HG02938 (cell line): ENCODE data around the gene SYNDIG1.

Experiments used
- ATAC-seq: cut with Tn5 transposase; IDR thresholded peaks from one replicate; pipeline ENCODE4 v1.9.1; 2021; ENCODE audit warnings: mild to moderate bottlenecking, moderate library complexity; ENCODE audit not compliant: unreplicated experiment

Gene SYNDIG1

DNA sequence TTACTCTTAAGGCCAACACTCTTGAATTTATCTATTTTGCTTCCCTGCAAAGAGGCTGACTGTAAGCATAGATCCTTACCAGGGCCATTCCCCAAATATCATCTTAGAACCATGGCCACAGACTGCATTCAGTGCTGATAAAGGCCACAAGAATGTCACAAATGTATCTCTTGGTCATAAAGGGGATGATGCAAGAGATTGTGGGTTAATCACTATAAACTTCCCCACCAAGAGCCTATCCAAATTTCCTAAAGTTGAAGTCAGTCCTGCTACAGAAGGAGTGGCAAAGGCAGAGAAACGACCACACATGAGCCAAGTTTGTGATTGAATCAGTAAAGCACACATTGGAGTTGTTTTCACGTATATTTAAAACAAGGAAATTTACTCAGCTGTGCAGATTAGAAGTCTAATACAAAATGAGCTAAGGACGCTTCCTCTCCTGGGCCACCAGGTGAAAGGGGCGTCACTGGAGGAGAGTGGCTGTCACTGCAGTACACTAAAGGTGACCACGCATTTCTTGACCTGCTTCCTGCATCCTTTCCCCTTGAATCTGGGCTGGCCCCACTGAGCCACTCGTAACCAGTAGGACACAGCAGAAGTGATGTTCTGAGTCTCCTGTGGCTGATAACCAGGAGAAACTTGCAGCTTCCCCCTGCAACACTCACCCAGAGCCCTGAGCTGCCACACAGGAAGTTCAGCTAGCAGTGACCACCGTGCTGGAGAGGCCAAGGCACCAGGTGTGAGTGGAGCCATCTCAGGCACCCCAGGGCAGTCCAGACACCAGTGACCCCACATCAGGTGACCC is 181.9 kb downstream of the SYNDIG1 start:
- no peak for ATAC-seq

DNA sequence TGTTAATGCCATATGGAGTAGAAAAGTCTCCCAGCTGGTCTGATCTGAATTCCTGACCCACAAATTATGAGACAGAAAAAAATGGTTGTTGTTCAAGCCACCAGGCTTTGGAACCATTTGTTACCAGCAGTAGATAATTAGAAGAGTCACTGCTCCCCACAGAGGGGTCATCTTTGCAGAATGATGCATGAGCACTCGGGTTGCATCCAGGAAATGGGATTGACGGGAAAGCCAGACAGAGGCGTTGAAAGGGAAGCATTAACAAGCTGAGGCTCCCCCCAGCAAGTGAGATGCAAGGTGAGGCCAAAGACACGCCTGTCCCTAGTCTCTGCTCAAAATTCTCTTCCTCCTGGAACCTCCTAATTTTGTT is 182.5 kb downstream of the SYNDIG1 start:
- no peak for ATAC-seq

DNA sequence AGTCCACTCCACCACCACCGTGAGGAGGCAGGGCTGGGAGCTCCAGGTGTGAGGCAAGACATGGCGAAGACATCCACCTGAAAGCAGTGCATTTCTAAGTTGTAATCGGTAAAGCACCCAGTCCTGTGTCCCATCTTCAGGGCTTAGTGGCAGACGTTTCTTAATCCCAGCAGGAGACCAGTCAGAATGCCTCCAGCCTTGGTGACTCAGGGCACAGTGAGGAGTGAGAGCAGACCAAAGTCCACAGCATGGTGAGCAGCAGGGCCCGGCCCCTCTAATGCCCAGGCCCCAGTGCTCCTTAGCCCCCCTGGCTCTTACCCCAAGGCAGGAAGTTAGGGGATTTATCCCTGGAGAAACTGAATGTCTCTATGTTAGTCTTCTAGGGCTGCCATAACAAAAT is 183.9 kb downstream of the SYNDIG1 start:
- ATAC-seq = no peak

DNA sequence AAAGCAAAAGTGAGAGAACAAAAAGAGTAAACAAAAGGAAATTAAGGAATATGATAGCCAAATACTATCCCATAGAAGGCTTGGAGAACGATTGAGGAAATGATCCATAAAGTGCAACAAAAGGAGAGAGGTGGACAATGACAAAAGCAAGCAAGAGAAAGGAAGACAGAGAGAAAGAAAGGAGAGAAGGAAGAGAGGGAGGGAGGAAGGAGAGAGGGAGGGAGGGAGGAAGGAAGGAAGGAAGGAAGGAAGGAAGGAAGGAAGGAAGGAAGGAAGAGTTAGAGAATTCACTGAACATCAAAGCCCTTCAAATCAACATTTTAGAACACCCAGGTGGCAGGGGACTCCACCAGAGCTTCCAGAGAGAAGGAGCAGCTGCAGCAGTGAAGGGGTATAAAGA is 185.0 kb downstream of the SYNDIG1 start:
- ATAC-seq = no peak

DNA sequence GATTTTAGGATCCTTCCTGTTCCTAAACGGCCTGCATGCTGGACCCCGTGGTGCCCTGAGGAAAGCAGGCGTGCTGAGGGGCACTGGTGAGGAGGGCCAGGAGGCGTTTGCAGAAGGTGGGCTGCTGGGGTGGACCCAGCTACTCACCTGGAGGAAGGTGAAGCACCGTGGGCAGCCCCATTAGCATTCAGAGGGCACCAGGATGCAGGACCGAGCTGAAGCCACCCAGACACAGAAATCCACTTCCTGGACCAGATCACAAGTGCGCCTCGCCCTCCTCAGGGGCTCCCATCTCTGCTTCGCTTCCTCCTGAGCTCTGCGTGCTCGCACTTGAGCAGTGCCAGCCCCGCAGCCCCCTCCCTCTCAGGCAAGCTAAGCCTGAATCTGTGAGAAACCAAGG is 187.0 kb downstream of the SYNDIG1 start:
- no peak for ATAC-seq

DNA sequence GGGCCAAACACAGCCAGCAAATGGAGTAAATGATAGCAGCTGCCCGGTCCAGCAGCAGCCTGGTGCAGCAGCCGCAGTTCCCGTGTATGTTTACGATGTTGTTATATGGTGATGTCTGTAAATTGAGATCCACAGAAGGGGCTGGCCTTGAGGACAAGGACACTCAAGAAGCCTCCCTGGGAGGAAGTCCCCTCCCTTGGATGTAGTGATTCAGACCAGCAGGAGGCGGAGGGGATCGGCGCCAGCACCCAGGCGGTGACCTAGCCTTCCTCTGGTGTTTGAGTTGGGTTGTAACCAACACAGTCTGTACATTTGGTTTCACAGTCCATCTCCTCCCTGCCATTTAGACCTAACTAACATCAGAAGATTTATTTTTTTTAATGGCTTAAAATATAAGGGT is 187.8 kb downstream of the SYNDIG1 start:
- no peak for ATAC-seq

DNA sequence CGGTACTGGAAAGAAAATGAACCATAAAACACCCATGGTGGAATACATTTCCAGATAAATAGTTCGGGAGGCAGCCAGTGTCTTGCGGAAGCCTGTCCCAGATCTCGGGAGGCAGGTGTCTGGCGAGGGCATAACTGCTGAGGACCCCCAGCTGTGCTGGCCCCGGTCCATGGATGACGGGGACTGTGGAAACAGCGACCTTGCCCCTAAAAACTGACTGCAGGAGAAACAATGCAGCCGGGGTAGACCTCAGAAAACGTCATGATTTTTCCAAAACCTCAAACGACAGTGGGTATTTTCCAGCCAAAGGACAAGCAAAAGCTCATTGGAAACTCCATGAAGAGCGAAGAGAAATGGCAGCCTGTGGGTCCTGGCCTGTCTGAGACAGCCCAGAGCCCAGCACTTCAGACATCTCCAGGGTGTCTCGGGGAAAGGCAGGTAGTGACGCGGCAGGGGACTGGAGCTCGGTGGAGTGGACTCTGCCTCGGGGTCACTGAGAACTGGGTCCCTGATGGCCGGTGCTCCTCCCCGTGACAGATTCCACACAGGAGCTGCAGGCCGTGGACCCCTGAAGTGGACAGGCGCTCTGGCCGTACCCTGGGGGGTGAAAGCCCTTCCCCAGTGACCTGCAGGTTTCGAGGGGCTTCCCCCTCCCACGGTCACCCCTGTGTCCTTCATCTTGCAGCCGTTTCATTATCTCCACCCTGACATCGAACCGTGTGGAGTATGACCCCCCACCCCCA is 188.6 kb downstream of the SYNDIG1 start:
- ATAC-seq = no peak

DNA sequence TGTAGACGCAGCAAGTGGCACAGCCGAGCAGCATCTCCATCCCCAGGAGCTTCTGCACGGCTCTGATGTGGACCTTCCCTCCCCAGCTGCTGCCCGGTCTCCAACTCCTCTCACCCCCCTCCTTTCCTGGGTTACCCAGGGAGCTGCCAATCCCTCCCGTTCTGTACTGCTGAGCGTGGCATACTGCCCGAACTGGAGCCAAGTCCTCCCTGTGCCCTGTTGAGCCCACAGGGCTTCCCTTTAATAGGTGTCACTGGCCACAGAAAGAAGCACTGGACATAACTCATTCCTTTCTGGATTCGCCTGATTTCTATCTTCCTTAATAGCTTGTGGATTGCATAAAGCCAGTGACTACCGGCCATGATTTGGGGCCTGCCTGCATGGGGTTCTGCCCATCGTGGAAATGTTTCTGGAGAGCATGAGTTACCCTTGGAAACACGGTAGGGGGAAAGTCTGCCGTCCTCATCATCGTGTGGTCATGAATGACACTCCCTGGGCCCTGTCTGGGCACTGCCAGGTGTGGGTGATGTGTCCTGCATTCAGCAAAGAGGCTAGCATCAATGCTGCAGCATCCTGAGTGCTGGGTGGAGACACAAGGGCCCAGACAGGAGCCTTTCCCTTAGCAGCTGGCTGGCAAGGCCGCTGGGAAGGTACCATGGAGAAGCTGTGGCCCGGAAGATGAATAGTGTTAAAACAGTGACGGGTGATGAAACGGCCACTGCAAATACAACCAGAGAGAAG is 189.7 kb downstream of the SYNDIG1 start:
- no peak for ATAC-seq

DNA sequence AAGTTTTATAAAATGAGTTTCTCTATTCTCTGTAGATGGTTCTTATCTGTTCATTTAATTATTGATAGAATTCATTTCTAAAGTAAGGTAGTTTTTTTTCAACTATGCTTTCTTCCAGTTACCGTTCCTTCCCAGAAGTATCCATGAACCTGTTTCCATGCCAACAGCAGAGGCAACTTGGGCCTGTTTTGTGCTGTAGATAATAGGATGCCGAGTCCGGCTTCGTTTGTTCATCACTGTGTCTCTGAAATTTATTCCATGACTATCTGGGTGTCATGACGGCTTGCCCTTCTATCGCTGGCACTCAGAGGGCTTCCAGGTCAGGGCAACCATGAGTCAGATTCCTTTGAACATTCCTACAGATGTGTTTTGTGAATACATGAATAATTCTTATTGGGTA is 190.4 kb downstream of the SYNDIG1 start:
- ATAC-seq = no peak

DNA sequence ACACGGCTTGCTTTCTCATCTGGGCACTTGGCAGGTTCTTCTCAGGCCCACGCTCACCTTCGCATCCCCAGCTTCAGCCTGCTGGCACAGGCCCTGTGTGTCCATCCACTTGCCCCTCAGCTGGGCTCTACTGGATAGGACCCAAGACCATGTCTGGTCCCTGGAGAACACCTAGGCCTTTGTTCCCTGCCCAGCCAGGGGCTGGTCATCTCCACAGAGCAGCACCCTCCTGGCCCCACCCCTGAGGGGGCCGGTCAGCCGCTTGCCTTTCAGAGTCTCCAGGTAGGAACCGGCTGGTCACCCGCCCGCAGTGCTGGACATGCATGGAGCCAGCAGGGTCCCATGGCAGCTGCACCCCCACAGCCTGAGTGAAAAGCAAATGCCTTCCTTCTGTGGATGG is 191.2 kb downstream of the SYNDIG1 start:
- no peak for ATAC-seq

DNA sequence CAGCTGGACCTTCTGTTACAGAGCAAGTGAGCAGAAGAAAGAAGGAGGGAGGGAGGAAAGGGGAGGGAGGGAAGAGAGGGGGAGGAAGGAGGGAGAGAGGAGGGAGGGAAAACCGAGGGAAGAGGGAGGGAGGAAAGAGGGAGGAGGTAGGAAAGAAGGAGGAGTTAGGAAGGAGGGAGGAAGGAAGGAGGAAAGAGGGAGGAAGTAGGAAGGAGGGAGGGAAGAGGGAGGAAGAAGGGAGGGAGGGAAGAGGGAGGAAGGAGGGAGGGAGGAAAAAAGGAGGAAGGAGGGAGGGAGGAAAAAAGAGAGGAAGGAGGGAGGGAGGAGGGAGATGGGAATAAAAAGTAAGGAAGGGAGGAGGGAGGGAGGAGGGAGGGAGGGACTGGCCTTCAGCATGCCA is 191.8 kb downstream of the SYNDIG1 start:
- no peak for ATAC-seq

DNA sequence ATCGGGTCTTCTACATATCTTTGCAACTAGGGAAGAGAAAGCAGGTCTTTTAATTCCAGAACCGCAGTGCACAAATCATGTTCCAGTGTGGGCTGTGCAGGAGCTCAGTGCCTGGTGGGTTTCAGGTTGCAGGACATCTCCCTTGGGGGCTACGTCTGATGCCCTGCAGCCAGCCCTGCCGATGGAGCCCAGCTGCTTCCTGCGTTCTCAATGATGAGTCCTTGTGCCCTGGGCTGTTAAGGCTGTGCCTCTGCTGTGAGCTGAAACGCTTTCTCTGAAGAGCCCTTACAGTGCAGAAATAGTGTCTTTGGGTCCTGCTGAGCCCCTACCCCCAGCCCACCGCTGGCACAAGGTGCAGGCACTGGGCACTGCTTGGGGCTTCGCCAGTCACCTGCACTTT is 192.9 kb downstream of the SYNDIG1 start:
- no peak for ATAC-seq

DNA sequence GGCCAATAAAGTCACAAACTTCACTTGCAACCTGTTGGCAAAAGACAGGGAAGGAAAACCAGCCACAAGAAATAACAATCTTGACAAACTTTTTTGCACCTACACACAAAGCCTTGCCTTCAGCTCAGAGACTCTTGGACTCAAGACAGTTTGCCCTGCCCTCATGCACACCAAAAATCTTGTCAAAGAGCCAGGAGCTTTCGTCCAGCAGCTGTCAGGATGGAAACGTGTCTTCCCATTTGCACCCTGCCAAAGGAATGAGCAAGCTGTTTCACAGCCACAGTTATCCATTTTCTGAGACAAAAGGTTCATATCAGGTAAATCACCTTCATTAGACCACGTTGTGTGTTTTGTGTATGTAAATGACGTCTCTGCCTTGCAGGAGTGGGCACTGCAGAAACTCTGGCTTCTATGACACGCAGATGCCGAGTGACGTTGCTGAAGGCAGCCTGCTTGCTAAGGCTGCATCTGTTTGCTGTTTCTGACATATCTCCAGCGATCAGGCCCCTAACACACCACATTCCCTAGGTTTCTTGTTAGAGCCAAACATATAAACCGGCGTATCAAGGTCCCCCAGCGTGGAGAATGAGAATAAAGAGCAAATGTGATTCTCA is 193.4 kb downstream of the SYNDIG1 start:
- ATAC-seq = no peak

DNA sequence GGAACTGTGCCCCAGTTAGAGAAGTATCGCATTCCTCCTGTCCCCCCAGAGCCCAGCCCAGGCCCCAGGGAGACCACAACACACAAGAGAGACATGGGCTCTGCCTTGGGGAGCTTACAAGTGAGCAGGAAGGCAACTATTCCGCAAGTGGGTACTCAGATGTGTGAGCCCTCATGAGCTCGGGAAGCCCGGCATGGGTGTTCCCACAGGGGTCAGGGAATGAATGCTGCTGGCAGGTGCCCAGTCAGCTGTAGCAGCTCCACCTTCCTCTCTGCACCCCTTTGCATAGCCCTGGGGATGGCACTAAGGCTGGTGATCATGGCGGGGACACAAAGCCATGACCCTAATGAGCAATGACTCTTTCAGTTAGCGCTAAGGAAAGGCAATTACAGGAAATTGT is 194.1 kb downstream of the SYNDIG1 start:
- no peak for ATAC-seq

DNA sequence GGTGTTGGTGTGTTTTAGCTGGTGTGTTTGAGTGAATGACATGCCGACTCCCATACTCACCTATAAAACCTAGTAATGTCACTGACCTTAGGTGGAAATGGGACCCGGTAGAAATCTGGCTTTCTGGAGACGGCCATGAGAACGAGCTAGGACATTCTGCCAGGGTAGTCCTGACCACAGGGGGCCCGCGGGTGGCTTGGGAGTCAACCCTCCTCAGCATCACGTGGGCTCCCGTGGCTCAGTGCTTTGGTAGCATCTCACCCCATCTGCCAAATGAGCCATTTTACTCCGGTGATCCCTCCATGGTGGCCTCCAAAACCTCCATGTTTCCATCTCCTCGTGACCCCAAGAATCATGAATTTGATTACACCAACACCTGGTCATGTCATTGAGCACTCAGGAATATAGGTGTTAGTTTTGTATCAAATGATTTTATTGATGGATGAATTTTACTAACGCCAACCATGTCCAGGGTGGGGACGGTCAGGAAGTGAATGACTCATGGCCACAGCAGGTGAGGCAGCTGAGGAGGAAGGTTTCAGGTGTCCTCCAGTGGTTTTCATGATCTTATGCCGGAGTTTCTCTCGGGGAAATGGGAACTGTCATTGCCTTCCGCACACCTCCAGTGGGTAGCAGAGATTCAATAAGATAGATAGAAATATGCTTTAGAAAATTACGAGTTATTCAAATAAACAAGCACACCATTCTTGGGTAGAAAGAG is 195.0 kb downstream of the SYNDIG1 start:
- no peak for ATAC-seq

DNA sequence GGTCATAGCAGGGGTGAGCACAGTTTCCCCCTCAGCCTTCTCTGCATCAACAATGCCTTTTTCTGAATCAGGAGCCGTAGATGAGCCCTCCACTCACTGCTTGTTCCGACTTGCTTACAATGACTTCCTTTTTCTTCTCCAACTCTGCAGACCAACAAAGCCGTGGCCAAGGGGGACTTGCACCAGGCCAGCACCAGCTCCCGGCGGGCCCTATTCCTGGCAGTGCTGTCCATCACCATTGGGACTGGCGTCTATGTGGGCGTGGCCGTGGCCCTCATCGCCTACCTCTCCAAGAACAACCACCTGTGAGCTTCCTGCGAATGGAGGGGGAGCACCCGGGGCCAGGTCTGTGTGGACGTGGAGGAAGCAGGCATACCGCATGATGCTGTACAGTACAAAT is 195.8 kb downstream of the SYNDIG1 start:
- no peak for ATAC-seq

DNA sequence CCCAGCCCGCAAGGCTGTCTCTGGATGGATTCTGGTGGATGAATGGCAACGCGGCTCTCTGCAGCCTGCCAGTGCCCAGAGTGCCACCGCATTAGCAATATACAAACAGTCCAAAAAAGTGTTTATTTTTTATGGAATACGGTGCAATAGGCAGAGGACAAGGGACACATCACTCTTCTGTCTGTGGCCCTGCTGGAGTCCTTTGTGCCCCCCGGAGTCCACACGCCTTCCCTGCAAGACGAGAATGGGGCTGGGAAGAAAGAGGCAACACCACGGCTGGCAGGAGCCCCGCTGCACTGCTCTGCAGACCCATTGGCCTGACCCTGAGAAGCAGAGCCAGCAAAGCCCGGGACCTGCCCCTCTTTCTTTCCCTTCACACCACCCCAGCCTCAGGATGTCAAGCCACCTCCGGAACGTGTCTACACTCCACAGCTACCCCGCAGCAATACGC is 196.3 kb downstream of the SYNDIG1 start:
- no peak for ATAC-seq

DNA sequence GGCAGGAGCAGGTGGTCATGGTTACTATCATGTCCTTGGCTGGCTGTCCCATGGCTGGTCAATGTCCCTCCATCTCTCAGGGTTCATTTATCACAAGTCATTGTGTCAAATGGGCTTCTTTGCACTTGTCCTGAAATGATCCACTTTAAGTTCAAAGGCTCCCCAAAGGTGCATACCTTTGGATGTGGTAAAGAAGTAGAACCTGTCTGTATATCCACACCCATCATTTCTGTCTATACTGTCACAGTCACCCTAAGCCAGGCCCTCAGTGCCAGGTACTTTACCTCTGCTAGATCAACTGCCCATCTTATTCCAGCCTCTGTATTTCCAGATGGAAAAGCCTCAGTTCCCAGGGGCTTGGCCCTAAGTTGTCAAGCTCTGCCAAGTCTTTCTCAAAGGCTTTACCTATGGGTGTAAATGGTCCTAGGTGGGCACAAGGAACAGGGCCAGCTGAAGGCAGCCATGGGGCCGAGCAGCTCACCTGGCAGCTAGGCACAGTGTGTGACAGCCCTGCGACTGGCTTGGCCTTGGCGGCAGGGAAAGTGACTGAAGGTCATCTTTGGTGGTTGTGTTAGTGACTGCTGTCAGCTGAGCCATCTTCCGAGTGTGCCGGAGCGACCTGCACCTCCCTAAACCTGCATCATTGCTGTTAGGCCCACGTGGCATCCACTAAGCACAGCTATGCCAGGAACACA is 198.4 kb downstream of the SYNDIG1 start:
- ATAC-seq = no peak

DNA sequence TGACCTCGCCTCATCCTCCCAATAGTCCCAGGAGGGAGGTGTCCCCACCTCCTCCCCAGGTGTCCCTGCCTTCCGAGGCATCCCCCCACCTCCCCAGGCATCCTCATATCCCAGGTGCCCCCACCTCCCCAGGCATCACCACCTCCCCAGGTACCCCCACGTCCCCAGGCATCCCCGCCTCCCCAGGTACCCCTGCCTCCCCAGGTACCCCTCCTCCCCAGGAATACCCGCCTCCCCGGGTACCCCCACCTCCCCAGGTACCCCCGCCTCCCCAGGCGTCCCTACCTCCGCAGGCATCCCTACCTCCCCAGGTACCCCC is 198.9 kb downstream of the SYNDIG1 start:
- no peak for ATAC-seq

DNA sequence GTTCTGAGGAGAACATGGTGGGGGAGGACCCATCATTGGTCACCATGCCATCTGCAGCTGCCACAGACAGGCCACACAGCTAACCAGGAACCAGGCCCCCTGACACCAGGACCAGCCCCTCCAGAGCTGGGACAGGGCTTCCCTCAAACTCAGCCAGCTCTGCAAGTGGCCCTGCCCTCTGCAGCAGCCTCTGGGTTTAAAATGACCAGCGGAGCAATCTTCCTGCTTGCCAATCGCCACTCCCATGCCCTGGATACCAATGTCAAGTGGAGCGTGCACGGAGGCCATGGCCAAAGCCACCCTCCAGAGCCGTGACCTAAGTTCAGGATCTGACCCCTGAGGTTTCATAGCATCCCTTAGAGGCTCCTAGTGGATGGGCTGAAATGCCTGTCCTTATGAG is 199.4 kb downstream of the SYNDIG1 start:
- ATAC-seq = no peak
